Esophagus mucosa (tissue), 1 donor: Measurements from ENCODE around the gene FPR1. TPM values are rescaled to one million over a fixed set of nuclear protein-coding genes. Genes with fewer than 3 reads are reported as not detected.

ENCODE experiments used
- ATAC-seq: fragments of 200-7000 bp; cut with Tn5 transposase; one replicate; pipeline ENCODE4 v1.9.1; 2020
- total RNA-seq: library from RNA; stranded (reverse); gene quantifications from one replicate; pipeline ENCODE4 v1.2.4, GENCODE V29; 2023
- donor health status: DM: yes; HTN: yes; CAD: no.

Gene FPR1
- 1.2 TPM for total RNA-seq

GRCh38 chr19:51751655-51752054 lies at the start of gene FPR1:
Gene FPR1, minus strand, starts transcription at chr19:51751878. Its CDS starts 4,884 bp downstream, at chr19:51746994.
- ATAC-seq = no peak

GRCh38 chr19:51800473-51801244 lies 49.0 kb upstream of the FPR1 start:
- no peak for ATAC-seq

GRCh38 chr19:51799774-51800472 lies 48.2 kb upstream of the FPR1 start:
- ATAC-seq = peak; percentile 37

GRCh38 chr19:51799034-51799773 lies 47.5 kb upstream of the FPR1 start:
- peak; percentile 96 for ATAC-seq

- no peak for ATAC-seq
These were observed 46.4 kb upstream of the FPR1 start for GRCh38 chr19:51798062-51798461.

- no peak for ATAC-seq
These were observed 45.8 kb upstream of the FPR1 start for GRCh38 chr19:51797480-51797879.

- no peak for ATAC-seq
These were observed 44.6 kb upstream of the FPR1 start for GRCh38 chr19:51796195-51796679.

- no peak for ATAC-seq
These were observed 43.3 kb upstream of the FPR1 start, which contains the start of gene FPR3 for GRCh38 chr19:51794885-51795490. Gene FPR3, plus strand, starts transcription at chr19:51795157. Its CDS starts 28,592 bp downstream, at chr19:51823749.

GRCh38 chr19:51793994-51794393 lies 42.3 kb upstream of the FPR1 start:
- no peak for ATAC-seq

GRCh38 chr19:51792932-51793331 lies 41.3 kb upstream of the FPR1 start:
- no peak for ATAC-seq

- ATAC-seq = no peak
These were observed 37.5 kb upstream of the FPR1 start for GRCh38 chr19:51789061-51789795.

GRCh38 chr19:51788029-51788428 lies 36.4 kb upstream of the FPR1 start:
- no peak for ATAC-seq

- no peak for ATAC-seq
These were observed 35.2 kb upstream of the FPR1 start for GRCh38 chr19:51786646-51787494.

- peak; percentile 66 for ATAC-seq
These were observed 33.4 kb upstream of the FPR1 start for GRCh38 chr19:51784922-51785690.

- no peak for ATAC-seq
These were observed 32.6 kb upstream of the FPR1 start for GRCh38 chr19:51784109-51784785.

GRCh38 chr19:51783372-51783771 lies 31.7 kb upstream of the FPR1 start:
- no peak for ATAC-seq

- no peak for ATAC-seq
These were observed 30.3 kb upstream of the FPR1 start for GRCh38 chr19:51781999-51782398.

GRCh38 chr19:51780270-51780669 lies 28.6 kb upstream of the FPR1 start:
- no peak for ATAC-seq

- no peak for ATAC-seq
These were observed 28.0 kb upstream of the FPR1 start for GRCh38 chr19:51779703-51780102.

- ATAC-seq = no peak
These were observed 27.5 kb upstream of the FPR1 start for GRCh38 chr19:51779181-51779580.
